Suppressor macrophage treated with lipopolysaccharide for 1 hour (primary cell): Measurements from ENCODE around the gene NT5E.

ENCODE experiments used
- DNase-seq, 3 donors: peaks; one replicate each; pipeline ENCODE4 v3.0.0-alpha.2; 2020 to 2022

Gene NT5E

GRCh38 chr6:85460921-85461797 lies 11.3 kb downstream of the NT5E start:
- no peak for DNase-seq

- no peak for DNase-seq
Observed at GRCh38 chr6:85461798-85462170, 11.9 kb downstream of the NT5E start.

GRCh38 chr6:85462673-85463072 lies 12.8 kb downstream of the NT5E start:
- no peak for DNase-seq

- no peak for DNase-seq
Observed at GRCh38 chr6:85463621-85464259, 13.9 kb downstream of the NT5E start.

- peak; percentile 78 to 95 (median 91) for DNase-seq
Observed at GRCh38 chr6:85464260-85464644, 14.4 kb downstream of the NT5E start.

GRCh38 chr6:85464722-85465150 lies 14.9 kb downstream of the NT5E start:
- DNase-seq: peak; percentile 84 to 97 (median 88)

- DNase-seq: peak; percentile 21 to 71 (median 48)
Observed at GRCh38 chr6:85465762-85466161, 15.9 kb downstream of the NT5E start.

- peak; percentile 28 to 70 (median 33) for DNase-seq
Observed at GRCh38 chr6:85468326-85468725, 18.4 kb downstream of the NT5E start.

- DNase-seq: no peak
Observed at GRCh38 chr6:85469276-85470022, 19.6 kb downstream of the NT5E start.

GRCh38 chr6:85470023-85470410 lies 20.1 kb downstream of the NT5E start:
- DNase-seq: peak in 2 of 3 donors; percentile 35 to 39

- DNase-seq: no peak
Observed at GRCh38 chr6:85472744-85473143, 22.9 kb downstream of the NT5E start.

- no peak for DNase-seq
Observed at GRCh38 chr6:85473748-85474147, 23.9 kb downstream of the NT5E start.

GRCh38 chr6:85476532-85476931 lies 26.6 kb downstream of the NT5E start:
- DNase-seq: no peak

GRCh38 chr6:85479208-85479607 lies 29.3 kb downstream of the NT5E start:
- no peak for DNase-seq

- no peak for DNase-seq
Observed at GRCh38 chr6:85482206-85482904, 32.5 kb downstream of the NT5E start.

- peak; percentile 74 to 85 (median 84) for DNase-seq
Observed at GRCh38 chr6:85482905-85483700, 33.2 kb downstream of the NT5E start.

GRCh38 chr6:85483846-85484245 lies 34.0 kb downstream of the NT5E start:
- DNase-seq: no peak

GRCh38 chr6:85484948-85485347 lies 35.1 kb downstream of the NT5E start:
- DNase-seq: no peak

- DNase-seq: no peak
Observed at GRCh38 chr6:85490516-85491248, 40.8 kb downstream of the NT5E start.

- DNase-seq: peak; percentile 49 to 65 (median 65)
Observed at GRCh38 chr6:85493389-85493788, 43.5 kb downstream of the NT5E start.
